Gastrocnemius medialis (tissue), 4 donors: Measurements from ENCODE around the gene IMPA2. TPM values are rescaled to one million over a fixed set of nuclear protein-coding genes. Genes with fewer than 3 reads are reported as not detected.

Source experiments
- ATAC-seq, 2 donors: fragments of 150-250 bp; one replicate each; pipeline ENCODE4 v1.9.1; 2016
- DNase-seq, 2 donors: peaks; one replicate each; pipeline ENCODE4 v3.0.0-alpha.2; 2019
- H3K27ac ChIP-seq, 4 donors: fragments of 200-600 bp; sonication (generic); 1 replicate in 1 of 4; 2 replicates in 3 of 4; pipeline ENCODE4 v1.5.1; 2016 to 2018; ENCODE audit warnings: mild to moderate bottlenecking in 2 of 4, moderate library complexity in 1 of 4
- H3K27me3 ChIP-seq, 3 donors: fragments of 200-600 bp; sonication (generic) in 2 of 3; 1 replicate in 1 of 3; 2 replicates in 2 of 3; pipeline versions ENCODE4 v1.5.1 to v1.6.0; 2016 to 2019; ENCODE audit warnings: mild to moderate bottlenecking in 1 of 3, moderate library complexity in 1 of 3
- H3K36me3 ChIP-seq, 2 donors: fragments of 200-600 bp; sonication (generic) in 1 of 2; one replicate each; pipeline ENCODE4 v1.5.1; 2017 to 2018
- H3K4me1 ChIP-seq, 2 donors: fragments of 200-600 bp; sonication (generic) in 1 of 2; one replicate each; pipeline ENCODE4 v1.5.1; 2016 to 2017; ENCODE audit warnings: mild to moderate bottlenecking in 2 of 2
- H3K4me3 ChIP-seq, 4 donors: fragments of 200-600 bp; sonication (generic) in 3 of 4; 1 replicate in 1 of 4; 2 replicates in 3 of 4; pipeline ENCODE4 v1.5.1; 2016 to 2019; ENCODE audit warnings: mild to moderate bottlenecking in 2 of 4
- H3K9me3 ChIP-seq, 3 donors: fragments of 200-600 bp; sonication (generic) in 2 of 3; 1 replicate in 1 of 3; 2 replicates in 2 of 3; pipeline ENCODE4 v1.5.1; 2016 to 2019
- POLR2A ChIP-seq, 2 donors: fragments of 450-650 bp; IDR thresholded peaks; one replicate each; pipeline ENCODE4 v1.6.1; 2017; ENCODE audit warnings: antibody characterized with exemption in 2 of 2, mild to moderate bottlenecking in 2 of 2, moderate library complexity in 2 of 2
- in situ Hi-C, 4 donors: fragments of 200-750 bp; cut with MboI; loops; one replicate each; pipeline versions ENCODE4 v1.15.0 to v1.8.0; 2017; ENCODE audit warnings: low sequenced_read_pairs in 4 of 4
- intact Hi-C: fragments of 100-400 bp; cut with DNase I; formaldehyde crosslinking; loops from one replicate; pipeline ENCODE4 v1.15.1; 2023; ENCODE audit warnings: low total_unique reads
- total RNA-seq, 4 donors: library from RNA; depleted of rRNA; stranded (reverse); fragments of >200 nt; gene quantifications; one replicate each; pipeline versions ENCODE4 v1.1.0 to v1.2.3, GENCODE V29; 2016
- TF ChIP-seq, protein P1 (sequence below), 5 experiments: fragments of 450-650 bp in 3 of 5; fragments of 200-600 bp in 2 of 5; sonication (generic) in 2 of 5; IDR thresholded peaks in 4 of 5; conservative IDR thresholded peaks in 1 of 5; 1 replicate in 4 of 5; 2 replicates in 1 of 5; pipeline ENCODE4 v1.5.1; 2016 to 2019; ENCODE audit warnings: antibody characterized with exemption in 5 of 5, mild to moderate bottlenecking in 3 of 5, moderate library complexity in 3 of 5

The IMPA2 gene
- total RNA-seq, 4 donors from 2014 or later = 245 to 391 (median 274) TPM

DNA sequence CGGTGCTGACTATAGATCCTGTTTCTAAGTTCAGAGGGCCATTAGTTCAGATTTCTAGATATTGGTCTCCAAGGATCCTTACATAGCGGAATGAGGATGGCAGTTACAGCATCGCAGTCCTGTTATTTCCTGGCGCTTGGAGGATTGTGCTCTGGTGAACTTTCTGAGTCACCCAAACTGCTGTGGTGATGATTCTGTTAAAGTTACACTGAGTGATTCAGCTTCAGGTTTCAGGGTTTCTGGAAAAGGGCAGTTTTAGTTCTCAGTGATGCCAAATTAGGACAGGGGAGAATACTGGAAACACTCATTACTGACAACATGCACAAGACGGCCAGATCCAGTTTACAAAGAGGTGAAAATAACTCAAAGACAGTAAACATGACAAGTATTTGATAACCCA is 60.3 kb downstream of the IMPA2 start:
- in situ Hi-C loops = loop anchor here in 2 of 4 donors (5.0 to 25.0 kb wide), 3 partner anchors 107 to 304 kb away; no protein-coding TSS in a partner anchor
- H3K27ac ChIP-seq = no peak overlapping the region
- peaks cover 0 to 14% of the 10 kb centered on the region in 2 donors for H3K4me1 ChIP-seq
- DNase-seq (no peak), ATAC-seq (no peak)
- no peaks in the 10 kb centered on the region for H3K9me3 ChIP-seq
- H3K36me3 ChIP-seq = no peaks in the 10 kb centered on the region
- intact Hi-C loops = no loop called here
- no peak for TF ChIP-seq POLR2A (IDR thresholded peaks at IDR 0.05)
- TF ChIP-seq, protein P1, sequence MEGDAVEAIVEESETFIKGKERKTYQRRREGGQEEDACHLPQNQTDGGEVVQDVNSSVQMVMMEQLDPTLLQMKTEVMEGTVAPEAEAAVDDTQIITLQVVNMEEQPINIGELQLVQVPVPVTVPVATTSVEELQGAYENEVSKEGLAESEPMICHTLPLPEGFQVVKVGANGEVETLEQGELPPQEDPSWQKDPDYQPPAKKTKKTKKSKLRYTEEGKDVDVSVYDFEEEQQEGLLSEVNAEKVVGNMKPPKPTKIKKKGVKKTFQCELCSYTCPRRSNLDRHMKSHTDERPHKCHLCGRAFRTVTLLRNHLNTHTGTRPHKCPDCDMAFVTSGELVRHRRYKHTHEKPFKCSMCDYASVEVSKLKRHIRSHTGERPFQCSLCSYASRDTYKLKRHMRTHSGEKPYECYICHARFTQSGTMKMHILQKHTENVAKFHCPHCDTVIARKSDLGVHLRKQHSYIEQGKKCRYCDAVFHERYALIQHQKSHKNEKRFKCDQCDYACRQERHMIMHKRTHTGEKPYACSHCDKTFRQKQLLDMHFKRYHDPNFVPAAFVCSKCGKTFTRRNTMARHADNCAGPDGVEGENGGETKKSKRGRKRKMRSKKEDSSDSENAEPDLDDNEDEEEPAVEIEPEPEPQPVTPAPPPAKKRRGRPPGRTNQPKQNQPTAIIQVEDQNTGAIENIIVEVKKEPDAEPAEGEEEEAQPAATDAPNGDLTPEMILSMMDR (IDR thresholded peaks at IDR 0.05 in 4 of 5, conservative IDR thresholded peaks at IDR 0.05 in 1 of 5) = no peak
- H3K27me3 ChIP-seq = peaks cover 0 to 2% (median 0%) of the 10 kb centered on the region in 3 donors
- H3K4me3 ChIP-seq = no peak overlapping the region

DNA sequence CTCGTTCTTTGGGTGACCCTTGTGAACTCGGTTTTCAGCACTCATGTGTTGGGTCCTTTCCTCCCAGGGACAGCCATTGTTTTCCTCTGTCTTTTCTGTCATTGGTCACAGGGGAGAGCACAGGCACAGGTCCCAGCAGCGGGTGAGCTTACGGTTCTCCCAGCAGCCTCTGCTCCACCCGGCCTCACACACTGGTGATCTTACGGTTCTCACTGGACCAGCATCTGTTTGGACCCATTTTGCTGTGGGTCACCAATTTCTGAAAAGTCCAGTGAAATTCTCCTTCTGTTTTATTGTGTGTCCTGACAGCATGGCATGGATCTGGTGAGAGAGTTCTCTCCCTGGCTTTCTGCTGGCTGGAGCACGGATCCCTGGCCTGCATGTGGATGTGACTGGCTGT is 62.5 kb downstream of the IMPA2 start:
- intact Hi-C loops (no loop called here), in situ Hi-C loops (loop anchor here in 2 of 4 donors (5.0 to 25.0 kb wide), 3 partner anchors 109 to 307 kb away; no protein-coding TSS in a partner anchor)
- no peak overlapping the region for H3K27ac ChIP-seq

DNA sequence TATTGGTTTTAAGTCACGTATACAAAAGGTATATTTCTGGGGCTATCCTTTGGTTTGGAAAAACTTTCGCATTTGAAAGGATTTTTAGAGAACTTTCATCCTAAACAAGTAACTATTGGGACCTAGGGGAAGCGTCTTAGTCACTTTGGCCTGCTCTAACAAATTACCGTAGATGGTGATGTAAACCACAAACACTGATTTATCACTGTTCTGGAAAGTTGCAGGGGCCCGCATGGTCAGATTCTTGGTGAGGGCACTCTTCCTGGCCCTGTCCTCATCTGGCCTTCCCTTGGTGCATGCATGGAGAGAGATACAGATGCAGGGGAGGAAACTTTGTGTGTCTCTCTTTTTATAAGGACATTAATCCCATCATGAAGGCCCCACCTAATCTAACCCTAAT is 63.3 kb downstream of the IMPA2 start:
- Histone ChIP-seq H3K4me1 (no peaks in the 10 kb centered on the region), H3K27ac (no peak overlapping the region), H3K9me3 (no peaks in the 10 kb centered on the region), H3K4me3 (no peak overlapping the region), H3K27me3 (peaks cover 0 to 2% (median 0%) of the 10 kb centered on the region in 3 donors), H3K36me3 (no peaks in the 10 kb centered on the region)
- no peak for ATAC-seq
- TF ChIP-seq POLR2A (IDR thresholded peaks at IDR 0.05) = no peak
- TF ChIP-seq, protein P1 (IDR thresholded peaks at IDR 0.05 in 4 of 5, conservative IDR thresholded peaks at IDR 0.05 in 1 of 5) = no peak
- in situ Hi-C loops = loop anchor here in 2 of 4 donors (5.0 to 25.0 kb wide), 3 partner anchors 110 to 307 kb away; no protein-coding TSS in a partner anchor
- intact Hi-C loops = no loop called here
- no peak for DNase-seq

More for the DNA sequence above, 62.5 kb downstream of the IMPA2 start:
- peaks cover 0 to 3% of the 10 kb centered on the region in 2 donors for H3K4me1 ChIP-seq
- H3K4me3 ChIP-seq = no peak overlapping the region
- TF ChIP-seq POLR2A (IDR thresholded peaks at IDR 0.05) = no peak
- TF ChIP-seq, protein P1 (IDR thresholded peaks at IDR 0.05 in 4 of 5, conservative IDR thresholded peaks at IDR 0.05 in 1 of 5) = no peak
- H3K9me3 ChIP-seq = no peaks in the 10 kb centered on the region
- DNase-seq (no peak), ATAC-seq (no peak)
- peaks cover 0 to 2% (median 0%) of the 10 kb centered on the region in 3 donors for H3K27me3 ChIP-seq
- no peaks in the 10 kb centered on the region for H3K36me3 ChIP-seq

DNA sequence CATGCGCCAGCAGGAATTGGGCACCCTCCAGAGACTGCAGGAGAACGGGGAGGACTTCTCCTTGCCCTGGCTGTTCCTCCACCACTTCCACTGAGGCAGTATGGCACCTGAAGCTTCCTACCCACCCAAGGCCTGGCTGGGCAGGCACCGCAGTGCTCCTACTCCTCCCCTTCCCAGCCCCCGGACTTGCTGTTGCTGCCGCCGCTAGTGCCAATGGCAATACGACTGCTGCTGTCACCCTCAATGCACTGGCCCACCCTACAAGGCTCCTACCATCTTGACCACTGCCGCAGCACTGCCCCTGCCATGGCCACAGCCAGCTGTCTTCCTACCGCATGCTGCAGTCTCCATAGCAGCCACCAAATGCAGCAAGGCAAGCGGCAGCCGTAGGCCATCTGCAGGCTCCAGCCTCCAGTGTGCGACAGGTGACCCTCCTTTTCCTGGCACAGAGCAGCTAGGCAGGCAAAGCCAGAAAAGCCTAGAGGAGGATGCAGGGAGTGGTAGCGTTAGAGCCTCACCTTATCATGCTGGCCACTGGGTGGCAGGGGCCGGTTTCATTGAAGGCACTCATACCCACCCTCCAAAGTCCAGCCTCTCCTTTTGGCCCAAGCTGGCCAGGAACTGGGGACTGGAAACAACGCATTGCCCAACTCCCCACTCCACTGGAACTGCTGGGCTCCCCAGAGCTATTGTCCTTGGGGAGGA is 64.9 kb downstream of the IMPA2 start:
- Histone ChIP-seq H3K4me3 (no peak overlapping the region), H3K9me3 (no peaks in the 10 kb centered on the region), H3K4me1 (no peaks in the 10 kb centered on the region), H3K27ac (no peak overlapping the region), H3K36me3 (no peaks in the 10 kb centered on the region), H3K27me3 (peaks cover 0 to 2% (median 0%) of the 10 kb centered on the region in 3 donors)
- in situ Hi-C loops (loop anchor here in 2 of 4 donors (10.0 to 25.0 kb wide), 2 partner anchors 111 to 309 kb away; no protein-coding TSS in a partner anchor), intact Hi-C loops (no loop called here)
- ATAC-seq = no peak
- no peak for DNase-seq
- TF ChIP-seq POLR2A (IDR thresholded peaks at IDR 0.05) = no peak
- TF ChIP-seq, protein P1 (IDR thresholded peaks at IDR 0.05 in 4 of 5, conservative IDR thresholded peaks at IDR 0.05 in 1 of 5) = no peak
